HG03280 (cell line): ENCODE measurements around the gene CUX1.
"Not testable (repeated sequence)": the region's sequence is repeated elsewhere in the genome, so short reads cannot be mapped to it uniquely, and the experiment has no call there.

ENCODE experiments used
- ATAC-seq: cut with Tn5 transposase; IDR thresholded peaks from one replicate; pipeline ENCODE4 v1.9.1; 2021; ENCODE audit warnings: mild to moderate bottlenecking, moderate library complexity; ENCODE audit not compliant: unreplicated experiment

Gene CUX1

GRCh38 chr7:102165136-102165535, 347.7 kb downstream of the CUX1 start:
- ATAC-seq, result no peak

- no peak for ATAC-seq
Measured at GRCh38 chr7:102167254-102167653, 349.8 kb downstream of the CUX1 start.

- ATAC-seq, result no peak
Measured at GRCh38 chr7:102169651-102170392, 352.4 kb downstream of the CUX1 start.

GRCh38 chr7:102170393-102170970, 353.1 kb downstream of the CUX1 start:
- no peak for ATAC-seq

GRCh38 chr7:102173669-102174068, 356.2 kb downstream of the CUX1 start:
- no peak for ATAC-seq

GRCh38 chr7:102175423-102176170, 358.2 kb downstream of the CUX1 start:
- ATAC-seq, result no peak

GRCh38 chr7:102178410-102178809, 361.0 kb downstream of the CUX1 start:
- ATAC-seq, result no peak

GRCh38 chr7:102180727-102181126, 363.3 kb downstream of the CUX1 start:
- ATAC-seq, result no peak

GRCh38 chr7:102181517-102181916, 364.1 kb downstream of the CUX1 start:
- no peak for ATAC-seq

GRCh38 chr7:102182016-102182415, 364.6 kb downstream of the CUX1 start:
- no peak for ATAC-seq

GRCh38 chr7:102183848-102184247, 366.4 kb downstream of the CUX1 start:
- ATAC-seq, result not testable (repeated sequence)

GRCh38 chr7:102184303-102184702, 366.9 kb downstream of the CUX1 start:
- ATAC-seq, result no peak

GRCh38 chr7:102185796-102186195, 368.4 kb downstream of the CUX1 start:
- no peak for ATAC-seq

GRCh38 chr7:102186306-102186705, 368.9 kb downstream of the CUX1 start:
- ATAC-seq, result no peak

GRCh38 chr7:102188746-102189145, 371.3 kb downstream of the CUX1 start:
- no peak for ATAC-seq

GRCh38 chr7:102189756-102190155, 372.3 kb downstream of the CUX1 start:
- no peak for ATAC-seq

- ATAC-seq, result no peak
Measured at GRCh38 chr7:102190776-102191350, 373.4 kb downstream of the CUX1 start.

GRCh38 chr7:102191556-102192379, 374.3 kb downstream of the CUX1 start:
- no peak for ATAC-seq

GRCh38 chr7:102192790-102193189, 375.4 kb downstream of the CUX1 start:
- ATAC-seq, result no peak

GRCh38 chr7:102193806-102194205, 376.4 kb downstream of the CUX1 start:
- ATAC-seq, result no peak

GRCh38 chr7:102195361-102195760, 377.9 kb downstream of the CUX1 start:
- ATAC-seq, result no peak
